GM18861 (cell line): ENCODE results near the gene IMPACT.

ENCODE experiments used
- ATAC-seq: cut with Tn5 transposase; IDR thresholded peaks from one replicate; pipeline ENCODE4 v1.9.1; 2021; ENCODE audit not compliant: unreplicated experiment

IMPACT gene

DNA sequence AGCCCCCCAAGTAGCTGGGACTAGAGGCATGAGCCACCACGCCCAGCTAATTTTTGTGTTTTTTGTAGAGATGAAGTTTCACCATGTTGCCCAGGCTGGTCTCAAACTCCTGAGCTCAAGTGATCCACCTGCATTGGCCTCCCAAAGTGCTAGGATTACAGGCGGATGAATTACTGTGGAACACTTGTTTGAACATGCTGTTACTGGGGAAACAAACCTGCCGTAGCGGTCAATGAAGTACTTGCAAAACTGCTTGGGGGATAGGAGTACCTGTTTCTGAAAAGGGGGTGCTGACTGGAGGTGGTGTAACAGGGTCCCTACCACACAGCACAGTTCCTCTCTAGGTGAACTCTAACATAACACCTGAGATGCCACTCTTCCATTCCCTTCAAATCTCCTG lies 5.9 kb upstream of the IMPACT start:
- no peak for ATAC-seq

DNA sequence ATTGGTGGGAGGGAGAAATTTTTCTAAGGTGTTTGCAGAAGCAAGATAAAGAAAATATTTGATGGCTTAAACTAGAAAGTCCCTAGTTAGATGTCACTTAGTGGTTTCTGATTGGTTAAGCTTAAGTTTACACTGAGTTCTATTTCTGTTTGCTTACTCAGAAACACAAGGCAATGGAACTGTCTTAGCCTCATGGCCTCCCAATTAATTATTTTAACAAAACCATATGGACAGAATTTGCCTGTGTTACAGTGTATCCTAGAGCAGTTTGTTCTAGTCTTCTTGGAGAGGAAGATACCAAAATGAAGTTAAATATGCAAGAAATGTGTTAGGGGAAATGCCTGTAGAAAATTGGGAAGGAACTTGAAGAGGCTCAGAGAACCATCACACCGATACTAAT lies 4.6 kb upstream of the IMPACT start:
- no peak for ATAC-seq

GRCh38 chr18:24426073-24426397 lies 435 bp upstream of the IMPACT start:
- ATAC-seq: no peak

DNA sequence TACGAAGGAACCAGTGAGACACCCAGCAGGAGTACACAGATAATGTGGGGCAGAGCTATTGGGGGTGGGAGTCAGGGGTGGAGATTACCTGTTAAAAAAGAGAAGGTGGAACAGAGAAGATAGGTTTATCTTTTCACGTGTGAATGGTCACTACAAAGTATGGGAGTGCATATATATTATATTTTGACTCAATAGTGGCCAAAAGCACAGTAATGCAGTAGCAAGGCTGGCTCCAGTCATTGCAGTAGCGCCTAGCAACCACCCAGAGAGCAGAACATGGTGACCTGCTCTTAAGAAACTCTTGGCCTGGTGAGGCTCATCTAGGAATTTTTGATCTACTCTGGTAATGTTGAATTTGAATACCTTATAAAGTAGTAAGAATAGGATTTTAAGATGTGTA lies 1.0 kb downstream of the IMPACT start:
- no peak for ATAC-seq

DNA sequence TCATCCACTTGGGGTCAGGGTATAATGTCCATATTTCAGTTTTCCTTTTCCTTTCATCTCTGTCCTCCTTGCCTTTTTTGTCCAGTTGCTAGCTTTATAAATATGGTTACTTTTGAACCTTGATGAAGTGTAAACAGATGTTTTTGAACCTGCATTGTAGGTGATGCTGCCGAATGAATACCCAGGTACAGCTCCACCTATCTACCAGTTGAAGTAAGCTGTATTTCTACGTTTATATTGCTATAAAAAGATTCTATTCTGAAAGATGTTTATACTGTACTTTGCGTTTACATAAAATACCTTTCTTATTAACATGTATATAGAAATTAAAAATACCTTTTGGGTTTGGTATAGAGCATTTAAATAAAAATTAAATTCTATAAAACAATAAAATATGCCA lies 2.2 kb downstream of the IMPACT start:
- ATAC-seq: no peak

GRCh38 chr18:24429188-24429587 lies 2.7 kb downstream of the IMPACT start:
- ATAC-seq: no peak

DNA sequence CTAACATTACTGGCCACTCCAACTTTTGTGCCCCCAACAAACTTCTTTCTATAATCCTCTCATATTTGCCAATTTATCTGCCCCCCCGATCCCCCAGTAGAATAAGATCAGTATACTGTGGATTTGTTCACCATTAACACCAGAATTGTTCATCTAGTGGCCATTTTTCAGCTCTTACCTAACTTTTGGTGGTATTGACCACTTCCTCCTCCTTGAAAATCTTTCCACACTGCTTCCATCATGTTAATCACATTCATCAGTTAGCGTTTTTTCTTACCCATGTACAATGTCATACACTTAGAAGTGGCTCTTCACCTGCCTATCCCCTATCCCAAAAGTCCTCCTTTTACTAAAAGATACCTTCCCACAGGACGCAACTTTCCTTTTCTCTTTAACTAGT lies 6.1 kb downstream of the IMPACT start:
- ATAC-seq: no peak

- no peak for ATAC-seq
Observed at GRCh38 chr18:24436939-24437338, 10.5 kb downstream of the IMPACT start.

DNA sequence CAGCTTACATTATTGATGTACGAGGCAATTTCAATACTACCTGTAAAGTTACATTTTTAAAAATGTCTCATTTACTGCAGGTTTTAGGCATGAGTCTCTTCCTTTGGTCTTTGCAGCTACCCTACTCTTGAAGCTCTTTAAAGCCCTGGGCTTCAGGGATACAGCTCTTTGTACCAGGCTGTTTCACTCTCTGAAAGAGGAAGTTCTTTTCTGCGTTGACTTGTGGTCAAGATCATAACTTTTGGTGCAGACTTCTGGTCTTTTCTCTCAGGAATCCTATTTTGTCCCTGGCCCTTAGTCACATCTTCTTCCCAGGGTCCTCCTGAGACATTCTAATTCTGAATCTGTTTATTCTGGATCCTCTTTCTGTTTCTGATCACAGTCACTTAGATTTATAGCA lies 17.4 kb downstream of the IMPACT start:
- peak; percentile 82 for ATAC-seq

GRCh38 chr18:24446453-24446852 lies 20.0 kb downstream of the IMPACT start:
- peak; percentile 61 for ATAC-seq

- ATAC-seq: no peak
Observed at GRCh38 chr18:24446953-24447538, 20.6 kb downstream of the IMPACT start.

GRCh38 chr18:24447961-24448360 lies 21.5 kb downstream of the IMPACT start:
- ATAC-seq: no peak

- ATAC-seq: peak; percentile 96
Observed at GRCh38 chr18:24456549-24456948, 30.1 kb downstream of the IMPACT start.

DNA sequence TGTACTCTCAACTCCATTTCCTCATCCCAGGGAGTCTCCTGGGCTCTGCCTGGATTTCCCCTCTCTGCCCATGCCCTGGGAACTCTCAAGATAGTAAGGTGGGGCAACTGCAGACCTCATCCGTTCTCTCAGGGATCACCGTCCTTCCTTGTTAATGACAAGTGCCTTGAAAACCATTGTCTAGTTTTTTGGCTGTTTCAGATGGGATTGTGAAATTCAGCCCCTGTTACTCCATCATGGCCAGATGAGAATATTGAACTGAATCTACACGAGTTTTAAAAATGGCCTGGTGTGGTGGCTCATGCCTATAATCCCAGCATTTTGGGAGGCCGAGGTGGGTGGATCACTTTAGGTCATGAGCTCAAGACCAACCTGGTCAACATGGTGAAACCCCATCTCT lies 33.3 kb downstream of the IMPACT start:
- no peak for ATAC-seq

DNA sequence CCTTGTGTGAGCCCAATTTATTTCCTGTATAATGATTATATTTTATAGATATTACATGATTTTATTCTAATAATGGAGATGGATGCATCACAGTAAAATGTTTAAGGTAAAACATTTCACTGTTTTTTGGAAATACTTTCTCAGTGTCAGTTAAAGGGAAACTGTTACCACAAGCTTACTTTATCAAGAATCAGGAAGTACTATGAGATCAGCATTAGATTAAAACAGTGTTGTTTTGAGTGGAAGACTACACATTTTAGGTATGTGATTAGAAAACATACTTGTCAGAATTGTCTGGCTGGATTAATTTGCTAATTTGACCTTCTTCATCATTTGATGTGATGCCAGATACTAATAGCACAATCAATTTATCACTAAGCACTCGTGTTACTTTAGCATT lies 33.9 kb downstream of the IMPACT start, which contains the start of gene HRH4:
HRH4 (plus strand) TSS at position 250 of the 400 bp plus-strand sequence; CDS start at position 342, 92 bp downstream.
- no peak for ATAC-seq

- no peak for ATAC-seq
Observed at GRCh38 chr18:24461996-24462395, 35.5 kb downstream of the IMPACT start.

- no peak for ATAC-seq
Observed at GRCh38 chr18:24462838-24463775, 36.6 kb downstream of the IMPACT start.

- ATAC-seq: no peak
Observed at GRCh38 chr18:24465486-24465885, 39.0 kb downstream of the IMPACT start.

- no peak for ATAC-seq
Observed at GRCh38 chr18:24466771-24467170, 40.3 kb downstream of the IMPACT start.

- no peak for ATAC-seq
Observed at GRCh38 chr18:24470022-24470618, 43.6 kb downstream of the IMPACT start.

- no peak for ATAC-seq
Observed at GRCh38 chr18:24470805-24471204, 44.3 kb downstream of the IMPACT start.

GRCh38 chr18:24472591-24472990 lies 46.1 kb downstream of the IMPACT start:
- ATAC-seq: no peak
